GM12878 (cell line): ENCODE data around the gene SENP1. TPM values are rescaled to one million over a fixed set of nuclear protein-coding genes. Genes with fewer than 3 reads are reported as not detected.

Experiments
- ATAC-seq: fragments of 200-7000 bp; cut with Tn5 transposase; 3 replicates; pipeline ENCODE4 v1.9.1; 2020; ENCODE audit warnings: mild to moderate bottlenecking, moderate library complexity
- BruUV-seq: library from RNA; stranded (reverse); fragments of 400-500 nt; replicated peaks from 2 replicates; lab custom pipeline; 2021; lab: Mats Ljungman, UMichigan
- CTCF ChIA-PET: fragments of 300-600 bp; sonication (Branson Sonifier 250); formaldehyde crosslinking; extraction: SDS; loops from one replicate; lab custom pipeline; 2021; ENCODE audit warnings: inconsistent platforms; lab: Yijun Ruan, JAX
- POLR2A ChIA-PET: fragments of 350-600 bp; formaldehyde crosslinking; extraction: SDS; loops from one replicate; lab custom pipeline; 2021; ENCODE audit warnings: inconsistent platforms; lab: Charles Lee
- RAD21 ChIA-PET: fragments of 300-600 bp; sonication (Branson Sonifier 250); formaldehyde crosslinking; loops from one replicate; lab custom pipeline; 2023; ENCODE audit warnings: antibody characterized with exemption; ENCODE audit not compliant: unreplicated experiment; lab: Charles Lee
- SMC1A ChIA-PET: fragments of 300-600 bp; sonication (Branson Sonifier 250); formaldehyde crosslinking; loops from one replicate; lab custom pipeline; 2023; ENCODE audit not compliant: unreplicated experiment, uncharacterized antibody; lab: Charles Lee
- DNase-seq: peaks from one replicate; pipeline ENCODE4 v3.0.0-alpha.2; 2011; ENCODE audit warnings: low read depth, low spot score
- FAIRE-seq: peaks from 3 replicates; lab custom pipeline; 2011; peaks lifted over from hg19 to GRCh38; lab: Jason Lieb, UNC
- H2AFZ ChIP-seq: 2 replicates; pipeline ENCODE4 v1.6.0; 2011; ENCODE audit warnings: low read depth, low read length, control low read depth; ENCODE audit not compliant: control insufficient read depth
- H3K27ac ChIP-seq: 2 replicates; pipeline ENCODE4 v1.5.1; 2011; ENCODE audit warnings: control low read depth; ENCODE audit not compliant: control insufficient read depth, insufficient read depth
- H3K27me3 ChIP-seq, 2 experiments: replicated peaks in 1 of 2; 2 replicates each; pipeline versions ENCODE4 v1.6.0 to v1.6.1; 2011; ENCODE audit warnings: low read length in 1 of 2; ENCODE audit not compliant: control insufficient read depth in 2 of 2, insufficient read depth in 2 of 2
- H3K36me3 ChIP-seq, 2 experiments: 2 replicates each; pipeline ENCODE4 v1.5.1; 2011; ENCODE audit warnings: low read length in 1 of 2; ENCODE audit not compliant: control insufficient read depth in 2 of 2, insufficient read depth in 2 of 2
- H3K4me1 ChIP-seq: 2 replicates; pipeline ENCODE4 v1.6.1; 2011; ENCODE audit warnings: mild to moderate bottlenecking, low read length, moderate library complexity, mixed read lengths; ENCODE audit not compliant: control insufficient read depth, insufficient read depth
- H3K4me2 ChIP-seq: 2 replicates; pipeline ENCODE4 v1.6.0; 2011; ENCODE audit warnings: control low read depth; ENCODE audit not compliant: control insufficient read depth, insufficient read depth
- H3K4me3 ChIP-seq: fragments of 200-600 bp; sonication (generic); 2 replicates; pipeline ENCODE4 v1.5.1; 2016
- H3K79me2 ChIP-seq: 2 replicates; pipeline ENCODE4 v1.6.0; 2011; ENCODE audit warnings: low read length; ENCODE audit not compliant: control insufficient read depth, insufficient read depth
- H3K9ac ChIP-seq: 2 replicates; pipeline ENCODE4 v1.8.0; 2011; ENCODE audit warnings: low read length, control low read depth, mixed read lengths; ENCODE audit not compliant: control insufficient read depth, insufficient read depth
- H3K9me3 ChIP-seq: replicated peaks from 3 replicates; pipeline ENCODE4 v1.5.1; 2011; ENCODE audit warnings: mild to moderate bottlenecking, low read length; ENCODE audit not compliant: control insufficient read depth, insufficient read depth
- H4K20me1 ChIP-seq: 2 replicates; pipeline ENCODE4 v1.6.0; 2011; ENCODE audit not compliant: control insufficient read depth, insufficient read depth
- BCL3 ChIP-seq: IDR thresholded peaks from 2 replicates; pipeline ENCODE4 v1.6.1; 2011; ENCODE audit warnings: borderline replicate concordance, low read depth, mild to moderate bottlenecking, moderate library complexity, low read length; ENCODE audit not compliant: insufficient read depth, poor library complexity, severe bottlenecking
- BMI1 ChIP-seq: fragments of 450-650 bp; IDR thresholded peaks from 2 replicates; pipeline ENCODE4 v1.6.1; 2016; ENCODE audit warnings: mild to moderate bottlenecking, moderate library complexity, borderline replicate concordance
- CBX5 ChIP-seq: sonication (generic); IDR thresholded peaks from 2 replicates; pipeline ENCODE4 v1.6.1; 2016; ENCODE audit warnings: low read depth, moderate library complexity, mild to moderate bottlenecking, inconsistent platforms
- CREB1 ChIP-seq: IDR thresholded peaks from 2 replicates; pipeline ENCODE4 v1.6.1; 2012; ENCODE audit warnings: low read depth, mild to moderate bottlenecking, inconsistent platforms
- GATAD2B ChIP-seq: fragments of 450-650 bp; conservative IDR thresholded peaks from 2 replicates; pipeline ENCODE4 v1.6.1; 2017; ENCODE audit warnings: low read depth, mild to moderate bottlenecking, moderate library complexity
- IKZF1 ChIP-seq: fragments of 450-650 bp; conservative IDR thresholded peaks from 2 replicates; pipeline ENCODE4 v1.6.1; 2017; ENCODE audit warnings: antibody characterized with exemption, mild to moderate bottlenecking
- MYB ChIP-seq: fragments of 150-350 bp; IDR thresholded peaks from 2 replicates; pipeline ENCODE4 v1.6.1; 2014; ENCODE audit warnings: mild to moderate bottlenecking, low read depth, low read length, borderline replicate concordance
- REST ChIP-seq: IDR thresholded peaks from 2 replicates; pipeline ENCODE4 v1.6.1; 2012; ENCODE audit warnings: mild to moderate bottlenecking, low read depth, low read length
- SMAD1 ChIP-seq: fragments of 450-650 bp; IDR thresholded peaks from 2 replicates; pipeline ENCODE4 v1.6.1; 2018; ENCODE audit warnings: mild to moderate bottlenecking, low read depth; ENCODE audit not compliant: partially characterized antibody
- TCF7 ChIP-seq: IDR thresholded peaks from 2 replicates; pipeline ENCODE4 v1.6.1; 2014; ENCODE audit warnings: antibody characterized with exemption, borderline replicate concordance
- ZBTB11 ChIP-seq: fragments of 450-650 bp; formaldehyde crosslinking; IDR thresholded peaks from 2 replicates; pipeline ENCODE4 v1.5.0; 2022; ENCODE audit warnings: mild to moderate bottlenecking, missing genetic modification characterization
- ZBTB33 ChIP-seq: fragments of 450-650 bp; IDR thresholded peaks from 2 replicates; pipeline ENCODE4 v1.6.1; 2017; ENCODE audit warnings: mild to moderate bottlenecking
- ZNF207 ChIP-seq: fragments of 450-650 bp; IDR thresholded peaks from 2 replicates; pipeline ENCODE4 v1.6.1; 2014; ENCODE audit warnings: antibody characterized with exemption, mild to moderate bottlenecking, borderline replicate concordance
- WGBS: methylation state at CpG from one replicate; pipeline ENCODE4 v1.1.6; 2016; ENCODE audit warnings: low lambda C conversion rate; ENCODE audit not compliant: insufficient replicate concordance, insufficient coverage; ENCODE audit errors: missing lambda C conversion rate; 5-methylcytosine and 5-hydroxymethylcytosine counted together
- in situ Hi-C: fragments of 300-500 bp; cut with MboI; formaldehyde crosslinking; loops from 9 replicates; pipeline ENCODE4 v1.14.3; 2018; ENCODE audit warnings: mixed read lengths
- intact Hi-C: fragments of 100-400 bp; cut with micrococcal nuclease; formaldehyde crosslinking; loops from one replicate; pipeline ENCODE4 v1.14.2; 2022; ENCODE audit not compliant: unreplicated experiment
- polyA plus RNA-seq, 11 experiments: library from polyadenylated mRNA; depleted of rRNA in 4 of 11; unstranded in 6 of 11; stranded (reverse) in 5 of 11; fragments of >200 nt; fragmentation: Nextera tagmentation in 4 of 11; fragmentation: Illumina TruSeq in 1 of 11; extraction: Ambion mirVana in 4 of 11; extraction: Trizol in 1 of 11; gene quantifications; 1 replicate in 1 of 11; 2 replicates in 10 of 11; pipeline versions ENCODE4 v1.2.1 to v1.2.3, GENCODE V29; 2011 to 2016; ENCODE audit warnings: inconsistent platforms in 2 of 11, missing spikeins in 2 of 11, low read depth in 1 of 11
- total RNA-seq, 4 experiments: library from RNA; depleted of rRNA in 3 of 4; stranded (reverse); fragments of >200 nt in 3 of 4; fragmentation: Illumina TruSeq in 1 of 4; extraction: Trizol in 1 of 4; gene quantifications; 2 replicates each; pipeline versions ENCODE4 v1.2.1 to v1.2.3, GENCODE V29; 2013 to 2021

Gene SENP1
- total and polyA plus RNA-seq, 10 of the 15 experiments (the other 5 are each of a cell fraction or from before 2014, with no cell fraction given): 8.1 to 52.4 (median 26.1) TPM

GRCh38 chr12:48092611-48093010, 13.3 kb downstream of the SENP1 start:
- in situ Hi-C loops: no loop called here
- intact Hi-C loops: no loop called here
- 100% methylated on average over 1 of the region's 1 CpG for WGBS
- DNase-seq: no peak
- Histone ChIP-seq H3K4me2 (no peak overlapping the region), H3K27me3 (no peaks in the 10 kb centered on the region), H4K20me1 (no peaks in the 10 kb centered on the region), H3K79me2 (no peaks in the 10 kb centered on the region), H3K9me3 (no peaks in the 10 kb centered on the region), H3K27ac (no peak overlapping the region), H3K36me3 (peaks cover 0 to 12% of the 10 kb centered on the region in 2 experiments; a peak in 3 of 4 replicates), H3K9ac (no peak overlapping the region), H3K4me1 (no peaks in the 10 kb centered on the region), H2AFZ (no peak overlapping the region), H3K4me3 (no peak overlapping the region)
- ChIA-PET POLR2A (interaction anchor here (0.5 to 0.8 kb wide), 4 partner anchors 8 to 73 kb away, joined by 3 to 11 read pairs (median 7); no protein-coding TSS in a partner anchor), CTCF (interaction anchor here (0.7 to 1.0 kb wide), 2 partner anchors 8 to 16 kb away, joined by 3 to 4 read pairs; no protein-coding TSS in a partner anchor), SMC1A (interaction anchor here (0.8 kb wide), 1 partner anchor 10 kb away, joined by 4 read pairs; no protein-coding TSS in a partner anchor), RAD21 (no interaction called here)
- no peak for ATAC-seq
- no peak for FAIRE-seq
- BruUV-seq: no TSS peak
- TF ChIP-seq GATAD2B (no peak), BMI1 (no peak), ZBTB33 (no peak), MYB (no peak), SMAD1 (no peak), TCF7 (no peak), REST (no peak), ZNF207 (no peak), CREB1 (no peak), ZBTB11 (CRISPR knock-in tag) (no peak), BCL3 (no peak), IKZF1 (no peak), CBX5 (no peak)
